Mesendoderm (in vitro differentiated cells): ENCODE measurements around the gene CHD1L.
"Not testable (repeated sequence)": the region's sequence is repeated elsewhere in the genome, so short reads cannot be mapped to it uniquely, and the experiment has no call there.

Experiments
- DNase-seq: peaks from one replicate; pipeline ENCODE4 v3.0.0; 2013
- H2AK5ac ChIP-seq: 2 replicates; pipeline ENCODE4 v1.6.1; 2013; ENCODE audit warnings: low read length, inconsistent platforms
- H2BK120ac ChIP-seq: 2 replicates; pipeline ENCODE4 v1.6.1; 2013; ENCODE audit warnings: low read depth, mild to moderate bottlenecking, low read length, moderate library complexity, mixed read lengths
- H2BK15ac ChIP-seq: replicated peaks from 2 replicates; pipeline ENCODE4 v1.6.1; 2013; ENCODE audit warnings: low read depth, mild to moderate bottlenecking, moderate library complexity
- H2BK5ac ChIP-seq: 2 replicates; pipeline ENCODE4 v1.6.1; 2013; ENCODE audit warnings: low read length, inconsistent platforms
- H3K18ac ChIP-seq: 2 replicates; pipeline ENCODE4 v1.6.1; 2013; ENCODE audit warnings: mild to moderate bottlenecking, low read length, mixed read lengths
- H3K23ac ChIP-seq: one replicate; pipeline ENCODE4 v1.6.1; 2013; ENCODE audit warnings: low read length
- H3K27ac ChIP-seq: 2 replicates; pipeline ENCODE4 v1.5.1; 2013; ENCODE audit warnings: low read depth, mild to moderate bottlenecking, inconsistent platforms, low read length, moderate library complexity
- H3K27me3 ChIP-seq: 2 replicates; pipeline ENCODE4 v1.6.1; 2013; ENCODE audit warnings: low read length, control low read depth, mild to moderate bottlenecking, inconsistent platforms; ENCODE audit not compliant: insufficient read depth, poor library complexity
- H3K36me3 ChIP-seq: 2 replicates; pipeline ENCODE4 v1.6.1; 2013; ENCODE audit warnings: low read length, inconsistent platforms; ENCODE audit not compliant: control insufficient read depth, insufficient read depth
- H3K4ac ChIP-seq: one replicate; pipeline ENCODE4 v1.6.1; 2013; ENCODE audit warnings: low read depth, mild to moderate bottlenecking, low read length, moderate library complexity
- H3K4me1 ChIP-seq: 2 replicates; pipeline ENCODE4 v1.6.1; 2013; ENCODE audit warnings: low read depth, low read length, inconsistent platforms; ENCODE audit not compliant: control insufficient read depth
- H3K4me2 ChIP-seq: 2 replicates; pipeline ENCODE4 v1.6.1; 2013; ENCODE audit warnings: low read length
- H3K4me3 ChIP-seq: 2 replicates; pipeline ENCODE4 v1.5.1; 2013; ENCODE audit warnings: mild to moderate bottlenecking, low read length
- H3K56ac ChIP-seq: one replicate; pipeline ENCODE4 v1.6.1; 2013; ENCODE audit warnings: low read length
- H3K79me1 ChIP-seq: 2 replicates; pipeline ENCODE4 v1.6.1; 2013; ENCODE audit warnings: low read length, inconsistent platforms
- H3K79me2 ChIP-seq: 2 replicates; pipeline ENCODE4 v1.6.1; 2013; ENCODE audit warnings: mild to moderate bottlenecking, low read length; ENCODE audit not compliant: control insufficient read depth, insufficient read depth
- H3K9ac ChIP-seq: 2 replicates; pipeline ENCODE4 v1.6.1; 2013; ENCODE audit warnings: low read length, inconsistent platforms
- H4K5ac ChIP-seq: one replicate; pipeline ENCODE4 v1.6.1; 2013; ENCODE audit warnings: low read length
- H4K8ac ChIP-seq: one replicate; pipeline ENCODE4 v1.6.1; 2013; ENCODE audit warnings: low read depth, mild to moderate bottlenecking, control low read depth, low read length, moderate library complexity
- WGBS: extraction: QIAGEN DNeasy Blood & Tissue Kit; methylation state at CpG from one replicate; pipeline ENCODE4 v1.1.7; 2013; ENCODE audit warnings: low lambda C conversion rate, missing lambda C conversion rate; ENCODE audit not compliant: insufficient coverage; ENCODE audit errors: extremely low coverage; 5-methylcytosine and 5-hydroxymethylcytosine counted together

CHD1L gene

GRCh38 chr1:147292631-147293251, 50.3 kb downstream of the CHD1L start:
- H4K8ac ChIP-seq: no peak overlapping the region
- no peak overlapping the region for H3K56ac ChIP-seq
- H3K79me1 ChIP-seq: no peaks in the 10 kb centered on the region
- peaks cover 12% of the 10 kb centered on the region for H3K36me3 ChIP-seq
- no peak overlapping the region for H2BK120ac ChIP-seq
- H3K27ac ChIP-seq: no peak overlapping the region
- no peaks in the 10 kb centered on the region for H3K27me3 ChIP-seq
- no peak overlapping the region for H4K5ac ChIP-seq
- no peak overlapping the region for H3K4me3 ChIP-seq
- no peak overlapping the region for H3K4me2 ChIP-seq
- no peak overlapping the region for H3K18ac ChIP-seq
- no peak overlapping the region for H2BK5ac ChIP-seq
- H3K79me2 ChIP-seq: no peaks in the 10 kb centered on the region
- DNase-seq: no peak
- no CpG with 5 or more reads among the region's 3 CpGs for WGBS
- H2AK5ac ChIP-seq: no peak overlapping the region
- H3K4ac ChIP-seq: no peak overlapping the region
- H3K23ac ChIP-seq: no peak overlapping the region
- H3K4me1 ChIP-seq: no peaks in the 10 kb centered on the region
- no peak overlapping the region for H2BK15ac ChIP-seq
- H3K9ac ChIP-seq: no peak overlapping the region

DNA sequence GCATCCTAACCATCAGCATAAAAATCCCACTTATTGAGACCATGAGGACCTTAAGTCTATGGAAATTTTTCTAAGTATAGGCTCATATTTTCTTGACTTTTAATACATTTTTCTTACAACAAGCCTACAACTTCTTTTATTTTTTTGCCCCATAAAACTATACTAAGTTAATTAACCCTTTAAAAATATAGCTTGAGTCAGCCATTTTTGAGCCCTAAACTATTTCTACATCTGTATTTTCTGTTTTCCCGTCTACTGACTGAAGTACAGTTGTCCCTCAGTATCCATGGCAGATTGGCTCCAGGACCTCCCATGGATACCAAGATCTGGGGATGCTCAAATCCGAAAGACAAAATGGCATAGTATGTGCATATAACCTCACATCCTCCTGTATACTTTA, 55.0 kb downstream of the CHD1L start:
- no peak overlapping the region for H3K56ac ChIP-seq
- H3K36me3 ChIP-seq: peaks cover 12% of the 10 kb centered on the region
- no peaks in the 10 kb centered on the region for H3K79me2 ChIP-seq
- H2BK15ac ChIP-seq: no peak overlapping the region
- H4K8ac ChIP-seq: no peak overlapping the region
- no peak for DNase-seq
- H3K27ac ChIP-seq: no peak overlapping the region
- H2BK5ac ChIP-seq: no peak overlapping the region
- no peak overlapping the region for H3K9ac ChIP-seq
- no CpG with 5 or more reads among the region's 2 CpGs for WGBS
- no peaks in the 10 kb centered on the region for H3K27me3 ChIP-seq
- no peak overlapping the region for H3K4ac ChIP-seq
- H3K79me1 ChIP-seq: no peaks in the 10 kb centered on the region
- no peak overlapping the region for H3K4me3 ChIP-seq
- H3K23ac ChIP-seq: no peak overlapping the region
- no peak overlapping the region for H3K18ac ChIP-seq
- H3K4me1 ChIP-seq: no peaks in the 10 kb centered on the region
- H4K5ac ChIP-seq: no peak overlapping the region
- no peak overlapping the region for H2AK5ac ChIP-seq
- no peak overlapping the region for H2BK120ac ChIP-seq
- no peak overlapping the region for H3K4me2 ChIP-seq

DNA sequence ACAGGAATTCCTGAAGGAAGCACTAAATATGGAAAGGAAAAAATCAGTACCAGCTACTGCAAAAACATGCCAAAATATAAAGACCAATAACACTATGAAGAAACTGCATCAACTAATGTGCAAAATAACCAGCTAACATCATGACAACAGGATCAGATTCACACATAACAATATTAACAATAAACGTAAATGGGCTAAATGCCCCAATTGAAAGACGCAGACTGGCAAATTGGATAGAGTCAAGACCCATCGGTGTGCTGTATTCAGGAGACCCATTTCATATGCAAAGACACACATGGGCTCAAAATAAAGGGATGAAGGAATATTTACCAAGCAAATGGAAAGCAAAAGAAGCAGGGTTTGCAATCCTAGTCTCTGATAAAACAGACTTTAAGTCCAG, 63.3 kb downstream of the CHD1L start:
- H3K36me3 ChIP-seq, H2AK5ac ChIP-seq, H2BK15ac ChIP-seq, H3K4ac ChIP-seq, H3K23ac ChIP-seq, H3K27me3 ChIP-seq, H3K4me1 ChIP-seq, H2BK5ac ChIP-seq, H3K4me3 ChIP-seq, H4K8ac ChIP-seq, H3K56ac ChIP-seq, H2BK120ac ChIP-seq, H3K27ac ChIP-seq, H4K5ac ChIP-seq, H3K18ac ChIP-seq, H3K79me1 ChIP-seq, DNase-seq, H3K4me2 ChIP-seq, H3K9ac ChIP-seq, H3K79me2 ChIP-seq: not testable (repeated sequence)
- WGBS: no CpG with 5 or more reads among the region's 3 CpGs

DNA sequence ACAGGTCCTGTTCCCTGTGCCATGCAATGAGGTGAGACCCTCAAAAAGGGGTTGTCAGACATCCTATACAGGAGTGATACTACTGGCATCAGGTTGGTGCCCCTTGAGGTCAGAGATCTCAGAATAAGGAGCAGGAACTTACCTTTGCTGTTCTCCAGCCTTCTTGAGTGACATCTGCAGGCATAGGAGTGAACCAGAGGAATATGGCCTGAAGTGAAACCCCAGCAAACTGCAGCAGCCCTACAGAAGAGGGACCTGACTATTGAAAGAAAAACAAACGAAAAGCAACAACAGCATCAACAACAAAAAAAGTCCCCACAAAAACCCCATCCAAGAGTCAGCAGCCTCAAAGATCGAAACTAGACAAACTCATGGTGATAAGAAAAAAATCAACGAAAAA, 74.5 kb downstream of the CHD1L start:
- H2BK120ac ChIP-seq: no peak overlapping the region
- H4K8ac ChIP-seq: no peak overlapping the region
- H3K27ac ChIP-seq: no peak overlapping the region
- H3K9ac ChIP-seq: no peak overlapping the region
- no peak overlapping the region for H4K5ac ChIP-seq
- H3K27me3 ChIP-seq: no peaks in the 10 kb centered on the region
- H3K56ac ChIP-seq: no peak overlapping the region
- no peaks in the 10 kb centered on the region for H3K4me1 ChIP-seq
- no peak overlapping the region for H3K4me2 ChIP-seq
- H3K18ac ChIP-seq: no peak overlapping the region
- H2BK15ac ChIP-seq: no peak overlapping the region
- DNase-seq: no peak
- H3K79me2 ChIP-seq: no peaks in the 10 kb centered on the region
- H3K4ac ChIP-seq: no peak overlapping the region
- no CpG with 5 or more reads among the region's 3 CpGs for WGBS
- H3K36me3 ChIP-seq: no peaks in the 10 kb centered on the region
- H2BK5ac ChIP-seq: no peak overlapping the region
- H3K4me3 ChIP-seq: no peak overlapping the region
- H2AK5ac ChIP-seq: no peak overlapping the region
- no peaks in the 10 kb centered on the region for H3K79me1 ChIP-seq
- H3K23ac ChIP-seq: no peak overlapping the region

DNA sequence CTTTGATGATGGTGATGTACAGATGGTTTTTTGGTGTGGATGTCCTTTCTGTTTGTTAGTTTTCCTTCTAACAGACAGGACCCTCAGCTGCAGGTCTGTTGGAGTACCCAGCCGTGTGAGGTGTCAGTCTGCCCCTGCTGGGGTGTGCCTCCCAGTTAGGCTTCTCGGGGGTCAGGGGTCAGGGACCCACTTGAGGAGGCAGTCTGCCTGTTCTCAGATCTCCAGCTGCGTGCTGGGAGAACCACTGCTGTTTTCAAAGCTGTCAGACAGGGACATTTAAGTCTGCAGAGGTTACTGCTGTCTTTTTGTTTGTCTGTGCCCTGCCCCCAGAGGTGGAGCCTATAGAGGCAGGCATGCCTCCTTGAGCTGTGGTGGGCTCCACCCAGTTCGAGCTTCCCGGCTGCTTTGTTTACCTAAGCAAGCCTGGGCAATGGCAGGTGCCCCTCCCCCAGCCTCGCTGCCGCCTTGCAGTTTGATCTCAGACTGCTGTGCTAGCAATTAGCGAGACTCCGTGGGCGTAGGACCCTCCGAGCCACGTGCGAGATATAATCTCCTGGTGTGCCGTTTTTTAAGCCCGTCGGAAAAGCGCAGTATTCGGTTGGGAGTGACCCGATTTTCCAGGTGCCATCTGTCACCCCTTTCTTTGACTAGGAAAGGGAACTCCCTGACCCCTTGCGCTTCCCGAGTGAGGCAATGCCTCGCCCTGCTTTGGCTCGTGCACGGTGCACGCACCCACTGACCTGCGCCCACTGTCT, 84.6 kb downstream of the CHD1L start:
- not testable (repeated sequence) for H3K9ac ChIP-seq, H3K27me3 ChIP-seq, H4K8ac ChIP-seq, H3K4me1 ChIP-seq, H3K18ac ChIP-seq, H3K36me3 ChIP-seq, H3K27ac ChIP-seq, H2AK5ac ChIP-seq, H2BK5ac ChIP-seq, H3K79me1 ChIP-seq, H2BK120ac ChIP-seq, H3K56ac ChIP-seq, H3K4ac ChIP-seq, H3K79me2 ChIP-seq, H3K23ac ChIP-seq, H3K4me2 ChIP-seq, H3K4me3 ChIP-seq, DNase-seq, H4K5ac ChIP-seq, H2BK15ac ChIP-seq
- WGBS: no CpG with 5 or more reads among the region's 26 CpGs

- Histone ChIP-seq H3K27ac (no peak overlapping the region), H3K4me1 (no peaks in the 10 kb centered on the region), H3K36me3 (no peaks in the 10 kb centered on the region), H2BK120ac (no peak overlapping the region), H3K9ac (no peak overlapping the region), H3K4me3 (no peak overlapping the region), H3K4ac (no peak overlapping the region), H3K27me3 (no peaks in the 10 kb centered on the region), H2BK15ac (no peak overlapping the region), H3K23ac (no peak overlapping the region), H3K4me2 (no peak overlapping the region), H3K79me1 (no peaks in the 10 kb centered on the region), H3K18ac (no peak overlapping the region), H3K79me2 (no peaks in the 10 kb centered on the region), H2BK5ac (no peak overlapping the region), H4K8ac (no peak overlapping the region), H3K56ac (no peak overlapping the region), H4K5ac (no peak overlapping the region), H2AK5ac (no peak overlapping the region)
- no CpG with 5 or more reads among the region's 5 CpGs for WGBS
- DNase-seq: no peak
Measured at GRCh38 chr1:147334292-147334691, 91.8 kb downstream of the CHD1L start.
